CD1c-positive myeloid dendritic cell (primary cell): ENCODE data around the gene GPATCH8.
"Not testable (repeated sequence)": the region's sequence is repeated elsewhere in the genome, so short reads cannot be mapped to it uniquely, and the experiment has no call there.

Experiments used
- DNase-seq: peaks from one replicate; pipeline ENCODE4 v3.0.0-alpha.2; 2016; ENCODE audit errors: extremely low spot score

Gene GPATCH8

GRCh38 chr17:44375196-44376017 is 127.8 kb downstream of the GPATCH8 start:
- DNase-seq: no peak

DNA sequence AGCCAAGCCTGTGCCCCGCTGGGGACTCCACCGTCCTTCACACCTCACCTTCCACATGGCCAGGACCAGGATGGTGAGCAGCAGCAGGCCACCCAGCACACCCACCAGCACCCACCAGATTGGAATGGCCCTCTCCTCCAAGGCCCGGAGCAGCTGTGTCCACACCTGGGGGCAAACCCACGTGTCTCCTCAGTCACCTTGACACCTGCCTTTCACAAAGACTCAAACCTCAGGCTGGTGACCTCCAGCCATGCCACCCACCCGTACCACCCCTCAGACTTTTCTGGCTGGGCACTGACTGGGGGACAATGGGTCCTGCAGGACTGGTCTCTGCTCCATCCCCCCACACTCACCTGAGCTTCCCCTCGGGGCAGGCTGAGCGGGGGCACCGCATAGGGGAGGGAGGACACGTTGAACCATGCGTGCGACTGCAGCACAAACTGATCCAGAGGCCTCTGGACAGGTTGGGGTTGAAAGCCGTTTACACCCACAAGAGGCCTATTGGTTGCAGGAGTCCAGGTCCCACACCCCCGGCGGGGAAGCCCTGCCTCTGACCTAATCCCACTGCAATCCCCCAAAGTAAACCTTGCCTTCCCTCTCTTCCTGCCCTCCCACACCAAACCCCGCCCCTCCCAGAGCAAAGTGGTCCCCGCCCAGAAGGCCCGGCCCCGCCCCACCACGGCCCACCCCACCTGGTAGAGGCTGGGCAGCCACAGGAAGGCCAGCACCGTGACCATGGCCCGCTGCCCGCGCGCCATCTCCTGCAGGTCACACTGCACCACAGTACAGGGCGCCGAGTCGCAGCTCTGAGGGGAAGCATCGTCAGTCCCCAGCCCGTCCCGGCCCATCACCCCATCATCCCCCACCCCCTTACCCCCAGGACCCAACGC is 128.7 kb downstream of the GPATCH8 start:
- no peak for DNase-seq

DNA sequence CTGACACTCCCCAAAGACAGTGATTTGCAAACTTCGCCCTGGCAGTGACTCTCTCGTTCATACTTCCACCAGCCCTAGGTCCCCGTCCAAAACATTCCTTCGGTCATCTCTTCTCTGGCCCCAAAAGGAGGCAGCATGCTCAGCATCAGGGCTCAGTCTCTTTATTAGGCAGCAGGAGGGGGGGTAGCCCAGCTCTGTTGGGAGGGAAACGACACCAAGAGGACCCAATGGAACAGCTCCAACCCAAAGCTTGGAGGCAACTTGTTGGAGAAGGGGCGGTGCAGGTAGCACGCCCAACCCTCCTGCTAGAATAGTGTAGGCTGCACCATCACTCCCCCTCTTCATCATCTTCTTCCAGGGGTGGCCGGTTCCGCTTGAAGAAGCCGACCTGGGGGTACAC is 131.2 kb downstream of the GPATCH8 start:
- DNase-seq: no peak

GRCh38 chr17:44369414-44370023 is 133.7 kb downstream of the GPATCH8 start:
- not testable (repeated sequence) for DNase-seq

DNA sequence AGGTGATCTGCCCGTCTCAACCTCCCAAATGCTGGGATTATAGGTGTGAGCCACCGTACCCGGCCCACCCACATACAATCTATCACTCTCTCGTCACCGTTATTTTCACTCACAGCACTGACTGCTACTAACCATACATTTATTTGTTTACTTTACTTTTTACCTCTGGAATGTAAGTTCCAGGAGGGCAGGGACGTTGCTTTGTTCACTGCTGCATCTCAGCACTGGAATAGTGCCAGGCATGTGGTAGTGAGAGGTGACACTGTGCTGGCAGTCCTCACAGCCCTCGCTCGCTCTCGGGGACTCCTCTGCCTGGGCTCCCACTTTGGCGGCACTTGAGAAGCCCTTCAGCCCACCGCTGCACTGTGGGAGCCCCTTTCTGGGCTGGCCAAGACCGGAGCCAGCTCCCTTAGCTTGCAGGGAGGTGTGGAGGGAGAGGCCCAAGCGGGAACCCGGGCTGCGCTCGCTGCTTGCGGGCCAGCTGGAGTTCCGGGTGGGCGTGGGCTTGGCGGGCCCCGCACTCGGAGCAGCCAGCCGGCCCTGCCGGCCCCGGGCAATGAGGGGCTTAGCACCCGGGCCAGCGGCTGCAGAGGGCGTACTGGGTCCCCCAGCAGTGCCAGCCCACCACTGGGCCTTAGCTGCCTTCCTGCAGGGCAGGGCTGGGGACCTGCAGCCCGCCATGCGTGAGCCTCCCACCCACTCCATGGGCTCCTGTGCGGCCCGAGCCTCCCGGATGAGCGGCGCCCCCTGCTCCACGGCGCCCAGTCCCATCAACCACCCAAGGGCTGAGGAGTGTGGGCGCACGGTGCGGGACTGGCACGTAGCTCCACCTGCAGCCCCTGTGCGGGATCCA is 134.6 kb downstream of the GPATCH8 start:
- not testable (repeated sequence) for DNase-seq

- DNase-seq: no peak
Observed at GRCh38 chr17:44367231-44367979, 135.8 kb downstream of the GPATCH8 start.

DNA sequence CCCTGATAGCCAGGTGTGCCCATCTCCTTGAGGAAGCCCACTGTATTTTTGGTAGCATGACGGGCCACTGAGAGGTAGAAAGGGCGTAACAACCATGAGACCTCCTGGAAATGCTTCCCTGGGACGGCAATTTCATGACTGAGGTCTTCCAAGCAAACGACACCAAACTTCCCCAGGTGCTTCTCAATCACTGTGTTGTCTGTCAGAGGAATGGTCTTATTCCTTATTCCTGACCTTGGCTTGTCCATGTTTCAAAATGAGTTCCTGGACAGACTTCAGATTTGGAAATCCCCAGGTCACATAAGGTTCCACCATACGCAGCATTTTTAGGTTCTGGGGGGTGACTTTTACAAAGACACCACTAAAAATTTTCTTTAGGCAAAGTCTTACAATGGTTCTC is 138.2 kb downstream of the GPATCH8 start:
- not testable (repeated sequence) for DNase-seq

GRCh38 chr17:44363613-44364159 is 139.5 kb downstream of the GPATCH8 start, which contains the start of gene FAM171A2:
Gene FAM171A2 (minus strand): TSS chr17:44363853. CDS start chr17:44363714, 139 bp downstream.
- peak; percentile 81 for DNase-seq

- no peak for DNase-seq
Observed at GRCh38 chr17:44362949-44363612, 140.1 kb downstream of the GPATCH8 start.

- DNase-seq: no peak
Observed at GRCh38 chr17:44362459-44362948, 140.7 kb downstream of the GPATCH8 start.

- DNase-seq: no peak
Observed at GRCh38 chr17:44361292-44362260, 141.6 kb downstream of the GPATCH8 start.

DNA sequence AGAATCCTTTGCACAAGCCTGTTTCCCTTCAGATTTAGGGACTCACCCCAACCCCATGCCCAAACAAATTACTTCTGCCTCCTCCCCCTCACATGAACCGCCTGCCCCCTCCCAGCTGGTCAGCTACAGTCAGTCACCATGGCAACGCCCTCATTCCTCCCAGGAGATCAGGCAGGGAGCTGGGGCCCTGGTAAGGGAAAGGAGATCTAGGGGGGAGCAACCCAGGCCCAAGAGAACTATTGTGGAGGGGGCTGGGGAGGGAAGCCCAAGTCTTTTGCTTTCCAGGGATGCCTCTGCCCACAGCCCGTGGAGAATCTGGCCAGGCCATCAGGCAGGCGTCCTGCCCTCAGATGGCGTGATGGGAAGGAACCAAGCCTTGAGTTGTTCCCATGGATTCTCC is 142.4 kb downstream of the GPATCH8 start:
- DNase-seq: no peak

GRCh38 chr17:44360144-44360533 is 143.1 kb downstream of the GPATCH8 start:
- DNase-seq: no peak

DNA sequence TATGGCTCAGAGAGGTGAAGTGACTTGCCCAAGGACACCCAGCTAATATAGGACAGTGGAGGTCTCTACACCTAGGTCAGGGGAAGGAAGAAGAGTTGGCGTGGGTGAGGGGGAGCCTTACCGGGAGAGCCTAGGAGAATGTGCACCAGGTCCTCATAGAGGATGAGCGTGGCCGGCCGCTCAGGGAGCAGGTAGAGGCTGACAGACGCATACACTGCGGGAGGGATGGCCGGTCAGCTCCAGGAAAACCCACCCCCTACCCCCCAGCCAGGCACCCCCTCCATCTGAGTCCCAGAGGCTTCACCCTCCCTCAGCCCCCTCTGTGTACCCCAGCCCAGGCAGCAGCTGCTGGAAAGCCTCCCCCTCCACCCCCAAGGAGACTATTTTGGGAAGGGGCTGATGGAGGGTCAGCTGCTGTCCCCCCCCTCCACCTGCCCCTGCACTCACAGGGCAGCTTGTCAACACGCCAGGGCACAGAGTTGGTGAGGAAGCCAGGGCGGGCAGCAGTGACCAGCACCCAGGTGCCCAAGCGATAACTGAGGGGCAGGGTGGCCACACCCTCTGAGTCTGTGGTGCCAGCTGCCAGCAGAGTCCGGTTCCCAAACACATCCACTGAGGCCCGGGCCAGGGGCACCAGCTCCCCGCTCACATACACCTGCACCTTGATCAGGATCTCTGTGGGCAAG is 143.6 kb downstream of the GPATCH8 start:
- DNase-seq: no peak

DNA sequence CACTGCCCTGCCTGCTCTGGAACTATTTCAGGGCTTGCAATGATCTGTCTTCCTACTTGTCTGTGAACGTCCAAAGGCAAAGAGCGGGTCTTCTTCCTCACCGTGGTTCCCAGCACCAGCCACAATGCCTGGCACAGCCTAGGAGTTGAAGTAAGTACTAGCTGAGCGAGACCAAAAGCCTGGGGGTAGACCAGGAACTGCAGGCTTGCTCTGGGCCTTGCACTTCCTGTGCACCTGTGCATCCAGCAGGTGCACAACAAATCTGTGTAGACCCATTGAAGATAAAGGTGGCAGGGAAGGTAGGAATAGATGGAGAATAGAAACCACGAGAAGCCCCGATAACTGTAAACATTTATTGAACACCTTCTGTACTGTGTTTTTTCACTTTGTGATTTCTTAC is 144.2 kb downstream of the GPATCH8 start:
- no peak for DNase-seq

DNA sequence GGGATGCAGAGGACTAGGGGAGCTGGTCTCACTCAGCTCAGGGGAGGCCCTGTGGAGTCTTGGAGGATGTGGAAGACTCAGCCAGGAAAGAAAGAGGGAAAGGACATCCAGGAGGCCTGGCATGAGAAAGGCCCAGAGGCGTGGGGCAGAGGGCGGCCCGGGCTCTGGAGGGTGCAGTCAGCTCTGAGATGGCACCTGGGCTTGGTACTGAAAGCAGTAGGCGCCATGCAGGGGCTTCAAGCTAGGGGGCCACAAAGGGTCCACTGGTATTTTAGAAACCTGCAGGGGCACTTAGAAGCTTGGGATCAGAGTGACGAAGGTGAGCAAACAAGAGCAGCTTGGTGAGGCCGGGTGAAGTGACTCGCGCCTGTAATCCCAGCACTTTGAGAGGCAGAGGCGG is 145.1 kb downstream of the GPATCH8 start:
- DNase-seq: no peak

- DNase-seq: no peak
Observed at GRCh38 chr17:44356241-44356640, 147.0 kb downstream of the GPATCH8 start.

GRCh38 chr17:44355642-44356099 is 147.5 kb downstream of the GPATCH8 start:
- DNase-seq: no peak
